ENCODE data around the gene MBD2. TPM values are rescaled to one million over a fixed set of nuclear protein-coding genes. Genes with fewer than 3 reads are reported as not detected.

Gene MBD2
- polyA plus RNA-seq, 2 donors, result 55.0 to 55.6 TPM

DNA sequence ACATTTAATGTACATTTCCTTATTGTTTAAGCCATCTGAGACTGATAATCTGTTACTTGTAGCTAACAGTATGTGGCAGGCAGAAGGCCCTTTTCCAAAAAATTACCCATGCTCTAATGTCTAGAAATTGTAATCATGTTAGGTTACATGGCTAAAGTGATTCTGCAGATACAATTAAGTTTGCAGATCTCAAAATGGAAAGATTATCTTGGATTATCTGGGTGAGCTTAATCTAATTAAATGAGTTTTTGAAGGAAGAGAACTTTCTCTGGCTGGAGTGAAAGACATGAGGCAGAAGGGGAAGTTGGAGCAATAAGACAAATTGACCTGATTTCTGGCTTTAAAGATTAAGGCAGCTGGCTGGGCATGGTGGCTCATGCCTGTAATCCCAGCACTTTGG is 76.3 kb downstream of the MBD2 start:
- Histone ChIP-seq H3K27me3 (ENCODE audit: control insufficient read depth in 1 of 2, insufficient read depth in 2 of 2, low read length in 2 of 2) (no peaks in the 10 kb centered on the region), H3K9me3 (ENCODE audit: control insufficient read depth in 2 of 2, insufficient read depth in 1 of 2, low read depth in 1 of 2, low read length in 1 of 2) (no peaks in the 10 kb centered on the region), H3K36me3 (ENCODE audit: control insufficient read depth in 2 of 2, insufficient read depth in 2 of 2, low read length in 1 of 2) (peaks cover 0 to 3% of the 10 kb centered on the region in 2 donors), H3K27ac (ENCODE audit: low read depth in 2 of 2, low read length in 1 of 2) (peak overlapping the region; percentile 38 to 75), H3K4me3 (ENCODE audit: low read depth in 1 of 2, low read length in 2 of 2) (no peak overlapping the region), H3K4me1 (ENCODE audit: control insufficient read depth in 2 of 2, insufficient read depth in 2 of 2, low read length in 1 of 2) (peaks cover 2 to 4% of the 10 kb centered on the region in 2 donors)

DNA sequence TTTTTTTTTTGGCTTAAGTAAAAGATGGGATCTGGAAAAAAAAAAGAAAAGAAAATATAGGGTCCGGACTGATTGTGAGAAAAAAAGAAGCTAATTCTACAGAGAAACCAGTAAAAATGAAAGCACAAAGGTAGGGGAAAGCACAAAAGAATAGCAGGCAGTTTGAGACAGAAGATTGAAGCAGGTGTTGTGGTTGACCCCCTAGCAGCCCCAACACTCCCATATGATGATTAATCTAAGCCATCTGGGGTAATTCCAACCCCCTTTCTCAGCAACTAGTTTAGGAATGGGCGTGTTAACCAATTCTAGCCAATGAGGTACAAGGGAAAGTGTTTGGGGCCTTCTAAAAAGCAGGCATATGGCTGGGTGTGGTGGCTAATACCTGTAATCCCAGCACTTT is 77.0 kb downstream of the MBD2 start:
- whole genome bisulfite sequencing, 2 donors, result 69 to 82% methylated on average over 2 of the region's 2 CpGs
- Histone ChIP-seq H3K4me3 (ENCODE audit: low read depth in 1 of 2, low read length in 2 of 2) (no peak overlapping the region), H3K27me3 (ENCODE audit: control insufficient read depth in 1 of 2, insufficient read depth in 2 of 2, low read length in 2 of 2) (no peaks in the 10 kb centered on the region), H3K36me3 (ENCODE audit: control insufficient read depth in 2 of 2, insufficient read depth in 2 of 2, low read length in 1 of 2) (no peaks in the 10 kb centered on the region), H3K4me1 (ENCODE audit: control insufficient read depth in 2 of 2, insufficient read depth in 2 of 2, low read length in 1 of 2) (peaks cover 2 to 4% of the 10 kb centered on the region in 2 donors), H3K27ac (ENCODE audit: low read depth in 2 of 2, low read length in 1 of 2) (peak overlapping the region; percentile 37 to 44), H3K9me3 (ENCODE audit: control insufficient read depth in 2 of 2, insufficient read depth in 1 of 2, low read depth in 1 of 2, low read length in 1 of 2) (no peaks in the 10 kb centered on the region)

GRCh38 chr18:54141041-54141608 is 83.3 kb downstream of the MBD2 start:
- WGBS, 2 donors, result 79 to 83% methylated on average over 3 of the region's 3 CpGs
- Histone ChIP-seq H3K36me3 (ENCODE audit: control insufficient read depth in 2 of 2, insufficient read depth in 2 of 2, low read length in 1 of 2) (no peaks in the 10 kb centered on the region), H3K27ac (ENCODE audit: low read depth in 2 of 2, low read length in 1 of 2) (peak overlapping the region in 1 of 2 donors; percentile 68), H3K27me3 (ENCODE audit: control insufficient read depth in 1 of 2, insufficient read depth in 2 of 2, low read length in 2 of 2) (no peaks in the 10 kb centered on the region), H3K9me3 (ENCODE audit: control insufficient read depth in 2 of 2, insufficient read depth in 1 of 2, low read depth in 1 of 2, low read length in 1 of 2) (peaks cover 0 to 5% of the 10 kb centered on the region in 2 donors), H3K4me1 (ENCODE audit: control insufficient read depth in 2 of 2, insufficient read depth in 2 of 2, low read length in 1 of 2) (no peaks in the 10 kb centered on the region), H3K4me3 (ENCODE audit: low read depth in 1 of 2, low read length in 2 of 2) (no peak overlapping the region)

DNA sequence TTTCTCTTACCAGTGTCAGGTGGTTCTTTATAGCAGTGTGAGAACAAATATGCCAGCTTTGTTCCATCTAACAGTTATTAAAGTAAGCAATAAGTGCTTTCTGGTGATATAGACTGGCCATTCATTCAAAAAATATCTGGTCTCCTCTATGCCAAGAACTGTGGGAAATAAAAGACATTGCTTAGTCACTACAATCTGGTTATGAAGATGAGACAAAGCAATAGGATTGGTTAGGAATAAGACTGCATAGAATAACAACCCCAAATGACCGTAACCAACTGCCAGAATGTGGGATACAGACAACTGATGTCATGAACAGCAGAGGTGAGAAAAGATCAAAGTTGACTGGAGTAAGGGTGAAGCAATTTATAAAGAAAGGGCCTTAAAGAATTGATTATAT is 83.8 kb downstream of the MBD2 start:
- H3K4me3 ChIP-seq (ENCODE audit: low read depth in 1 of 2, low read length in 2 of 2), result no peak overlapping the region
- no peaks in the 10 kb centered on the region for H3K27me3 ChIP-seq (ENCODE audit: control insufficient read depth in 1 of 2, insufficient read depth in 2 of 2, low read length in 2 of 2)
- H3K27ac ChIP-seq (ENCODE audit: low read depth in 2 of 2, low read length in 1 of 2), result no peak overlapping the region
- H3K4me1 ChIP-seq (ENCODE audit: control insufficient read depth in 2 of 2, insufficient read depth in 2 of 2, low read length in 1 of 2), result no peaks in the 10 kb centered on the region
- no peaks in the 10 kb centered on the region for H3K36me3 ChIP-seq (ENCODE audit: control insufficient read depth in 2 of 2, insufficient read depth in 2 of 2, low read length in 1 of 2)
- 48 to 88% methylated on average over 1 of the region's 1 CpG for WGBS, 2 donors
- H3K9me3 ChIP-seq (ENCODE audit: control insufficient read depth in 2 of 2, insufficient read depth in 1 of 2, low read depth in 1 of 2, low read length in 1 of 2), result peaks cover 0 to 5% of the 10 kb centered on the region in 2 donors

GRCh38 chr18:54135216-54135615 is 89.3 kb downstream of the MBD2 start:
- H3K36me3 ChIP-seq (ENCODE audit: control insufficient read depth in 2 of 2, insufficient read depth in 2 of 2, low read length in 1 of 2), result no peaks in the 10 kb centered on the region

DNA sequence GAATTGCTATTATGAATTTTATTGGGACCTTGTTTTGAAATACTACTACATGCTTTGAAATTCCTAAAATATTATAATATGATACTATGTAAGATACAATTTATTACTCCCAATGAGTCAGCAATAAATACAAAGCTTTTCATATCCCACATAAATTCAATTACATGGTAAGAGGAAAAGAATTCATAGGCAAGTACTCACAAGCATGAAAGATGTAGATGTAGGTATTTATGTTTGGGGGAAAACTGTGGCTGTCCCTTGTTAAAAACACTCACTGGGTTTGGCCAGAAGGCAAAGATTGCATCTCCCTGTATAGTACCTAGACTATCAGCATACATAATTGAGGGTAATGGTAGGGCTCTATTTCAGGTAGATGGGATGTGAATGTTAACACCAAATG is 90.4 kb downstream of the MBD2 start:
- no peaks in the 10 kb centered on the region for H3K9me3 ChIP-seq (ENCODE audit: control insufficient read depth in 2 of 2, insufficient read depth in 1 of 2, low read depth in 1 of 2, low read length in 1 of 2)
- no peak overlapping the region for H3K4me3 ChIP-seq (ENCODE audit: low read depth in 1 of 2, low read length in 2 of 2)
- no peaks in the 10 kb centered on the region for H3K27me3 ChIP-seq (ENCODE audit: control insufficient read depth in 1 of 2, insufficient read depth in 2 of 2, low read length in 2 of 2)
- no peaks in the 10 kb centered on the region for H3K4me1 ChIP-seq (ENCODE audit: control insufficient read depth in 2 of 2, insufficient read depth in 2 of 2, low read length in 1 of 2)
- no peaks in the 10 kb centered on the region for H3K36me3 ChIP-seq (ENCODE audit: control insufficient read depth in 2 of 2, insufficient read depth in 2 of 2, low read length in 1 of 2)
- no peak overlapping the region for H3K27ac ChIP-seq (ENCODE audit: low read depth in 2 of 2, low read length in 1 of 2)

More at GRCh38 chr18:54135216-54135615, 89.3 kb downstream of the MBD2 start:
- Histone ChIP-seq H3K27me3 (ENCODE audit: control insufficient read depth in 1 of 2, insufficient read depth in 2 of 2, low read length in 2 of 2) (no peaks in the 10 kb centered on the region), H3K9me3 (ENCODE audit: control insufficient read depth in 2 of 2, insufficient read depth in 1 of 2, low read depth in 1 of 2, low read length in 1 of 2) (peaks cover 0 to 5% of the 10 kb centered on the region in 2 donors), H3K27ac (ENCODE audit: low read depth in 2 of 2, low read length in 1 of 2) (no peak overlapping the region), H3K4me3 (ENCODE audit: low read depth in 1 of 2, low read length in 2 of 2) (no peak overlapping the region), H3K4me1 (ENCODE audit: control insufficient read depth in 2 of 2, insufficient read depth in 2 of 2, low read length in 1 of 2) (no peaks in the 10 kb centered on the region)
- 87 to 88% methylated on average over 3 of the region's 3 CpGs for WGBS, 2 donors

- Histone ChIP-seq H3K27me3 (ENCODE audit: control insufficient read depth in 1 of 2, insufficient read depth in 2 of 2, low read length in 2 of 2) (no peaks in the 10 kb centered on the region), H3K9me3 (ENCODE audit: control insufficient read depth in 2 of 2, insufficient read depth in 1 of 2, low read depth in 1 of 2, low read length in 1 of 2) (no peaks in the 10 kb centered on the region), H3K4me1 (ENCODE audit: control insufficient read depth in 2 of 2, insufficient read depth in 2 of 2, low read length in 1 of 2) (no peaks in the 10 kb centered on the region), H3K4me3 (ENCODE audit: low read depth in 1 of 2, low read length in 2 of 2) (no peak overlapping the region), H3K27ac (ENCODE audit: low read depth in 2 of 2, low read length in 1 of 2) (no peak overlapping the region), H3K36me3 (ENCODE audit: control insufficient read depth in 2 of 2, insufficient read depth in 2 of 2, low read length in 1 of 2) (no peaks in the 10 kb centered on the region)
Observed at GRCh38 chr18:54130631-54131030, 93.8 kb downstream of the MBD2 start.

GRCh38 chr18:54130177-54130576 is 94.3 kb downstream of the MBD2 start:
- Histone ChIP-seq H3K4me1 (ENCODE audit: control insufficient read depth in 2 of 2, insufficient read depth in 2 of 2, low read length in 1 of 2) (no peaks in the 10 kb centered on the region), H3K36me3 (ENCODE audit: control insufficient read depth in 2 of 2, insufficient read depth in 2 of 2, low read length in 1 of 2) (no peaks in the 10 kb centered on the region), H3K27ac (ENCODE audit: low read depth in 2 of 2, low read length in 1 of 2) (no peak overlapping the region), H3K4me3 (ENCODE audit: low read depth in 1 of 2, low read length in 2 of 2) (no peak overlapping the region), H3K27me3 (ENCODE audit: control insufficient read depth in 1 of 2, insufficient read depth in 2 of 2, low read length in 2 of 2) (no peaks in the 10 kb centered on the region), H3K9me3 (ENCODE audit: control insufficient read depth in 2 of 2, insufficient read depth in 1 of 2, low read depth in 1 of 2, low read length in 1 of 2) (no peaks in the 10 kb centered on the region)

DNA sequence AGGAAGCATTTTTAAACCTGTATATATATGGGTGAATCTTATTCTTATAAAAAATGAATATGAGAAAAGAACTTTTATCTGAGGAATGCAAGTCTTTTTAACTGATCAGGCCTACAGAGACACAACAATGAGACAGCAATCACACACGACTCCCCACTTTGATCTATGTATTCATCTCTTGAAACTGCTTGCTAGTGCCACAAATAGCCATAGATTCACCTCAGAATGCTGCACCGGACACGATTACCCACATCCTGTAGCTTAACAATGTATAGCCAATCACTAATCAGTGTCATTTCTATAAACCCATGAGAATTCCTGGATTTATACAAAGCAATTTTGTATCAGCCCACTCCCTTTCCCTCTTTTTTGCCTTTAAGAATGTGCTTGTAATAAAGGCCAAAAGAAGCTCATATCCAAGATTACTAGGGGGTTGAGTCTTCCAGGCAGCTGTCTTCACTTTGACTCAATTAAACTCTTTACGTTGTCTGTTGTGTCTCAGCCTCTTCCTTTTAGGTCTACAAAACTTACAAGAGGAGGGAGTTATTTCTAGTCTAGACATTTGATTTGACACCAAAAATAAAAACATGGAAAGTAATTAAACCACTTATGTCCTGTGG is 94.9 kb downstream of the MBD2 start:
- Histone ChIP-seq H3K4me1 (ENCODE audit: control insufficient read depth in 2 of 2, insufficient read depth in 2 of 2, low read length in 1 of 2) (no peaks in the 10 kb centered on the region), H3K36me3 (ENCODE audit: control insufficient read depth in 2 of 2, insufficient read depth in 2 of 2, low read length in 1 of 2) (no peaks in the 10 kb centered on the region), H3K27ac (ENCODE audit: low read depth in 2 of 2, low read length in 1 of 2) (no peak overlapping the region), H3K4me3 (ENCODE audit: low read depth in 1 of 2, low read length in 2 of 2) (no peak overlapping the region), H3K9me3 (ENCODE audit: control insufficient read depth in 2 of 2, insufficient read depth in 1 of 2, low read depth in 1 of 2, low read length in 1 of 2) (no peaks in the 10 kb centered on the region), H3K27me3 (ENCODE audit: control insufficient read depth in 1 of 2, insufficient read depth in 2 of 2, low read length in 2 of 2) (no peaks in the 10 kb centered on the region)
- WGBS, 2 donors, result 67 to 74% methylated on average over 4 of the region's 4 CpGs

DNA sequence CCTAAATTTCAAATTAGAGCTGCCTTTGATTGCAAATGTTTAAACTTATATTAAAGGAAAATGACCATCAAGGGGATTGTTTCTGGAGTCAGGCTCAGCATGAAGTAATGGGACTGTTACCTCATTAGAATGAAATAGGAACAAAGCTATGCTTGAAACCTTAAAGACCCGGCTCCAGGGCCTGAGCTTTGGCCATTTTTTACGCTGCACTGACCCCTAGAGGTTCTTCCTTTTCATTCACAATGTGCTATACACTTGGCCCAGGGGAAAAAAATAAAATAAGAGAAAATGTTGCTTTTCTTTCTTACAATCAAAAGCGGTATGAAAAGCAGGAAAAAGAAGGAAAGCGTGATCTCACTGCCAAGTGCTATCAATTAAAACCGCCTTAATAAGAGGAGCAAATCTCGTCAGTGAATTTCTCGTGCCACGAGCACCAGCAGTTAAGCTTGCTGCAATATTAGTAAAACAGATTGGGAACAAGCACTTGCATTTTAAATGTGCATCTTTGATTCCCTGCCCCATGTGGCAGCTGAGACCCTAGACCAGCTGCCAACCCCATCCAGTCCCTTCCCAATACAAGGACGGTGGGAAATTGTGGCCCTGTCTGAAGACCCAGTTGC is 96.6 kb downstream of the MBD2 start:
- H3K27ac ChIP-seq (ENCODE audit: low read depth in 2 of 2, low read length in 1 of 2), result no peak overlapping the region
- H3K4me3 ChIP-seq (ENCODE audit: low read depth in 1 of 2, low read length in 2 of 2), result no peak overlapping the region
- no peaks in the 10 kb centered on the region for H3K4me1 ChIP-seq (ENCODE audit: control insufficient read depth in 2 of 2, insufficient read depth in 2 of 2, low read length in 1 of 2)
- H3K9me3 ChIP-seq (ENCODE audit: control insufficient read depth in 2 of 2, insufficient read depth in 1 of 2, low read depth in 1 of 2, low read length in 1 of 2), result no peaks in the 10 kb centered on the region
- no peaks in the 10 kb centered on the region for H3K27me3 ChIP-seq (ENCODE audit: control insufficient read depth in 1 of 2, insufficient read depth in 2 of 2, low read length in 2 of 2)
- 75 to 80% methylated on average over 9 of the region's 9 CpGs for WGBS, 2 donors
- no peaks in the 10 kb centered on the region for H3K36me3 ChIP-seq (ENCODE audit: control insufficient read depth in 2 of 2, insufficient read depth in 2 of 2, low read length in 1 of 2)
